ENCODE results near the gene MMP14.
"Not testable (repeated sequence)": the region's sequence is repeated elsewhere in the genome, so short reads cannot be mapped to it uniquely, and the experiment has no call there.

Gene MMP14

GRCh38 chr14:22852599-22852939 is 16.2 kb downstream of the MMP14 start:
- Histone ChIP-seq H3K4me3 (ENCODE audit: low read length) (no peak overlapping the region), H3K9ac (ENCODE audit: low read depth, low read length) (0 out of 2 replicates have a peak overlapping the region, but pooled peaks have one; percentile 6), H3K4me1 (ENCODE audit: insufficient read depth, low read length) (peaks cover 24% of the 10 kb centered on the region), H3K27me3 (ENCODE audit: insufficient read depth, low read length) (no peaks in the 10 kb centered on the region), H3K27ac (ENCODE audit: low read depth, low read length) (no peak overlapping the region), H3K36me3 (ENCODE audit: insufficient read depth, low read length) (no peaks in the 10 kb centered on the region), H3K9me3 (ENCODE audit: insufficient read depth, low read depth, low read length) (0 out of 2 replicates have a peak, but pooled peaks cover 2% of the 10 kb centered on the region)
- WGBS: no CpG with 5 or more reads among the region's 2 CpGs

GRCh38 chr14:22852940-22853767 is 16.8 kb downstream of the MMP14 start:
- 7% methylated on average over 20 of the region's 20 CpGs for WGBS
- no peak overlapping the region for H3K27ac ChIP-seq (ENCODE audit: low read depth, low read length)

GRCh38 chr14:22854296-22854695 is 17.9 kb downstream of the MMP14 start:
- not testable (repeated sequence) for H3K27me3 ChIP-seq (ENCODE audit: insufficient read depth, low read length); H3K4me3 ChIP-seq (ENCODE audit: low read length); H3K9me3 ChIP-seq (ENCODE audit: insufficient read depth, low read depth, low read length); H3K9ac ChIP-seq (ENCODE audit: low read depth, low read length); H3K36me3 ChIP-seq (ENCODE audit: insufficient read depth, low read length); H3K4me1 ChIP-seq (ENCODE audit: insufficient read depth, low read length); H3K27ac ChIP-seq (ENCODE audit: low read depth, low read length)
- WGBS: 95% methylated on average over 11 of the region's 11 CpGs

More at GRCh38 chr14:22852940-22853767, 16.8 kb downstream of the MMP14 start:
- no peaks in the 10 kb centered on the region for H3K36me3 ChIP-seq (ENCODE audit: insufficient read depth, low read length)
- peaks cover 18% of the 10 kb centered on the region for H3K4me1 ChIP-seq (ENCODE audit: insufficient read depth, low read length)
- peak overlapping the region; percentile 52 for H3K4me3 ChIP-seq (ENCODE audit: low read length)
- no peaks in the 10 kb centered on the region for H3K27me3 ChIP-seq (ENCODE audit: insufficient read depth, low read length)
- H3K9me3 ChIP-seq (ENCODE audit: insufficient read depth, low read depth, low read length): 0 out of 2 replicates have a peak, but pooled peaks cover 2% of the 10 kb centered on the region
- peak overlapping the region; percentile 58 for H3K9ac ChIP-seq (ENCODE audit: low read depth, low read length)

GRCh38 chr14:22854963-22855724 is 18.8 kb downstream of the MMP14 start:
- H3K9me3 ChIP-seq (ENCODE audit: insufficient read depth, low read depth, low read length): 0 out of 2 replicates have a peak, but pooled peaks cover 2% of the 10 kb centered on the region
- H3K4me3 ChIP-seq (ENCODE audit: low read length): no peak overlapping the region
- H3K27me3 ChIP-seq (ENCODE audit: insufficient read depth, low read length): no peaks in the 10 kb centered on the region
- 93% methylated on average over 8 of the region's 8 CpGs for WGBS
- H3K9ac ChIP-seq (ENCODE audit: low read depth, low read length): no peak overlapping the region
- H3K27ac ChIP-seq (ENCODE audit: low read depth, low read length): no peak overlapping the region
- H3K36me3 ChIP-seq (ENCODE audit: insufficient read depth, low read length): no peaks in the 10 kb centered on the region
- peaks cover 4% of the 10 kb centered on the region; the same call in 1 of the 2 replicates for H3K4me1 ChIP-seq (ENCODE audit: insufficient read depth, low read length)

DNA sequence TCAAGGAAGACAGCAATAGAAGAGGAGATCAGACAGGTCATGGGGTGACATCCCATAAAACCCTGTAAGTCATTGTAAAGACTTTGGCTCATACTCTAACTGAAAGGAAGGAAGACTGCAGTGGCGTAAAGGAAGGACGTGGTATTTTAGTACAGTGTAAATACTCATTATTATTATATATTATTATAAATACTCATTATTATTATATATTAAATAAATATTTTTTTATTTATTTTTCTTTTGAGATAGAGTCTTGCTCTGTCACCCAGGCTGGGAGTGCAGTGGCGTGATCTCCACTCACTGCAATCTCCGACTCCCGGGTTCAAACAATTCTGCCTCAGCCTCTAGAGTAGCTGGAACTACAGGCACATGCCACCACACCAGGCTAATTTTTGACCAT is 20.0 kb downstream of the MMP14 start:
- Histone ChIP-seq H3K36me3 (ENCODE audit: insufficient read depth, low read length) (no peaks in the 10 kb centered on the region), H3K9ac (ENCODE audit: low read depth, low read length) (no peak overlapping the region), H3K9me3 (ENCODE audit: insufficient read depth, low read depth, low read length) (0 out of 2 replicates have a peak, but pooled peaks cover 2% of the 10 kb centered on the region), H3K4me3 (ENCODE audit: low read length) (no peak overlapping the region), H3K4me1 (ENCODE audit: insufficient read depth, low read length) (peaks cover 4% of the 10 kb centered on the region; the same call in 1 of the 2 replicates), H3K27me3 (ENCODE audit: insufficient read depth, low read length) (no peaks in the 10 kb centered on the region), H3K27ac (ENCODE audit: low read depth, low read length) (no peak overlapping the region)
- 93% methylated on average over 3 of the region's 5 CpGs for WGBS

GRCh38 chr14:22860377-22860776 is 24.0 kb downstream of the MMP14 start:
- 79% methylated on average over 3 of the region's 3 CpGs for WGBS
- H3K27me3 ChIP-seq (ENCODE audit: insufficient read depth, low read length); H3K4me1 ChIP-seq (ENCODE audit: insufficient read depth, low read length): not testable (repeated sequence)

DNA sequence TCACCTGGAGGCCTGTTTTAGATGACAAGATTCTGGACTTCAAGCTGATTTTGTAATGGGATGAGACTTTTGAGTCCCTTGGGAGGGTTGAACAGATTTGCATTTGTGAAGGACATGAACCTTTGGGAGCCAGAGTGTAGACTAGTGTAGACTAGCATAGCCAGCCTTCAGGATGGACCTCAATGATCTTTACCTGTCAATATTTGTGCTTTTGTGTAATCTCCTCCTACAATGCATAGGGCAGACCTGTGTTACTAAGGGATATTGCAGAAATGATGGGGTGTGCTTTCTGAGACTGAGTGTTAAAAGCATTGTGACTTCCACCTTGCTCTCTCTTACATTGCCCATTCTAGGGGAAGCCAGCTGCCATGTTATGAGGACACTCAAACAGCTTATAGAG is 25.3 kb downstream of the MMP14 start:
- Histone ChIP-seq H3K27ac (ENCODE audit: low read depth, low read length) (no peak overlapping the region), H3K4me1 (ENCODE audit: insufficient read depth, low read length) (no peaks in the 10 kb centered on the region), H3K4me3 (ENCODE audit: low read length) (no peak overlapping the region), H3K9ac (ENCODE audit: low read depth, low read length) (no peak overlapping the region), H3K36me3 (ENCODE audit: insufficient read depth, low read length) (no peaks in the 10 kb centered on the region), H3K27me3 (ENCODE audit: insufficient read depth, low read length) (no peaks in the 10 kb centered on the region), H3K9me3 (ENCODE audit: insufficient read depth, low read depth, low read length) (0 out of 2 replicates have a peak, but pooled peaks cover 2% of the 10 kb centered on the region)

More at GRCh38 chr14:22860377-22860776, 24.0 kb downstream of the MMP14 start:
- not testable (repeated sequence) for H3K36me3 ChIP-seq (ENCODE audit: insufficient read depth, low read length); H3K27ac ChIP-seq (ENCODE audit: low read depth, low read length); H3K4me3 ChIP-seq (ENCODE audit: low read length); H3K9me3 ChIP-seq (ENCODE audit: insufficient read depth, low read depth, low read length); H3K9ac ChIP-seq (ENCODE audit: low read depth, low read length)

DNA sequence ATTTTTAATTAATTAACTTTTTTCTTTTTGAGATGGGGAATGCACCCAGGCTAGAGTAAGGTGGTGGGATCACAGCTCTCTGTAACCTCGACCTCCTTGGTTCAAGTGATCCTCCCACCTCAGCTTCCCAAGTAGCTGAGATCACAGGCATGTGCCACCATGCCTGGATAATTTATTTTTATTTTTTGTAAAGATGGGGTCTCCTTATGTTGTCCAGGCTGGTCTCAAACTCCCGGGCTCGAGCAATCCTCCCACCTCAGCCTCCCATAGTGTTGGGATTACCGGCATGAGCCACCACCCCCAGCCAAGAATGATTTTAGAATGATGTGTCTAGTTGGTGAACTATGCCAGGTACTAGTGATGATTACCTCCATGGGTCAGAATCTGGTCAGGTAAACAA is 28.6 kb downstream of the MMP14 start:
- Histone ChIP-seq H3K4me3 (ENCODE audit: low read length) (no peak overlapping the region), H3K9ac (ENCODE audit: low read depth, low read length) (no peak overlapping the region), H3K4me1 (ENCODE audit: insufficient read depth, low read length) (no peaks in the 10 kb centered on the region), H3K9me3 (ENCODE audit: insufficient read depth, low read depth, low read length) (no peaks in the 10 kb centered on the region), H3K27ac (ENCODE audit: low read depth, low read length) (no peak overlapping the region), H3K27me3 (ENCODE audit: insufficient read depth, low read length) (no peaks in the 10 kb centered on the region), H3K36me3 (ENCODE audit: insufficient read depth, low read length) (no peaks in the 10 kb centered on the region)
- WGBS: 90% methylated on average over 4 of the region's 4 CpGs

GRCh38 chr14:22865424-22866405 is 29.3 kb downstream of the MMP14 start:
- no peaks in the 10 kb centered on the region for H3K27me3 ChIP-seq (ENCODE audit: insufficient read depth, low read length)
- H3K36me3 ChIP-seq (ENCODE audit: insufficient read depth, low read length): no peaks in the 10 kb centered on the region
- H3K27ac ChIP-seq (ENCODE audit: low read depth, low read length): no peak overlapping the region
- 80% methylated on average over 5 of the region's 6 CpGs for WGBS
- no peak overlapping the region for H3K4me3 ChIP-seq (ENCODE audit: low read length)
- no peak overlapping the region for H3K9ac ChIP-seq (ENCODE audit: low read depth, low read length)
- peaks cover 5% of the 10 kb centered on the region; the same call in 1 of the 2 replicates for H3K4me1 ChIP-seq (ENCODE audit: insufficient read depth, low read length)
- H3K9me3 ChIP-seq (ENCODE audit: insufficient read depth, low read depth, low read length): no peaks in the 10 kb centered on the region

DNA sequence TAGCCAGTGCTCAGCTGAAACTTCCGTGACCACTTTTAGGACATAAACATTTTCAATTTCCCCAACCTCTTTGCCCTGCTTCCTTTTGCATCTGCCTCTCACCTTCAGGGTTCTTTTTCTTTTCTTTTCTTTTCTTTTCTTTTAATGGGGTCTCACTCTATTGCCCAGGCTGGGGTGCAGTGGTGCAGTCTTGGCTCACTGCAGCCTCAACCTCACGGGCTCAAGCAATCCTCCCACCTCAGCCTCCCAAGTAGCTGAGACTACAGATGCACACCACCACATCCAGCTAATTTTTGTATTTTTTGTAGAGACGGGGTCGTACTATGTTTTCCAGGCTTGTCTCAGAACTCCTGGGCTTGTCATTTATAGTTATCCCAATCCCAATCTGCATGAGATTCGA is 30.5 kb downstream of the MMP14 start:
- Histone ChIP-seq H3K4me1 (ENCODE audit: insufficient read depth, low read length) (peaks cover 8% of the 10 kb centered on the region; the same call in 1 of the 2 replicates), H3K4me3 (ENCODE audit: low read length) (no peak overlapping the region), H3K9me3 (ENCODE audit: insufficient read depth, low read depth, low read length) (no peaks in the 10 kb centered on the region), H3K27ac (ENCODE audit: low read depth, low read length) (no peak overlapping the region), H3K27me3 (ENCODE audit: insufficient read depth, low read length) (no peaks in the 10 kb centered on the region), H3K9ac (ENCODE audit: low read depth, low read length) (no peak overlapping the region), H3K36me3 (ENCODE audit: insufficient read depth, low read length) (no peaks in the 10 kb centered on the region)
- 98% methylated on average over 5 of the region's 5 CpGs for WGBS
